Stimulated activated CD8-positive, alpha-beta memory T cell treated with anti-CD3 and anti-CD28 coated beads, Interleukin-7, amount 100 ng/mL, for 24 hours (primary cell): ENCODE data around the gene KRT74.

ENCODE experiments used
- DNase-seq: peaks from one replicate; pipeline ENCODE4 v3.0.0-alpha.2; 2020; ENCODE audit warnings: low read depth

Gene KRT74

GRCh38 chr12:52519826-52520662 is 53.6 kb downstream of the KRT74 start, which contains the start of gene KRT5:
TSS of gene KRT5 (minus strand) at chr12:52520394. CDS start at chr12:52520296, 98 bp downstream.
- DNase-seq = no peak

DNA sequence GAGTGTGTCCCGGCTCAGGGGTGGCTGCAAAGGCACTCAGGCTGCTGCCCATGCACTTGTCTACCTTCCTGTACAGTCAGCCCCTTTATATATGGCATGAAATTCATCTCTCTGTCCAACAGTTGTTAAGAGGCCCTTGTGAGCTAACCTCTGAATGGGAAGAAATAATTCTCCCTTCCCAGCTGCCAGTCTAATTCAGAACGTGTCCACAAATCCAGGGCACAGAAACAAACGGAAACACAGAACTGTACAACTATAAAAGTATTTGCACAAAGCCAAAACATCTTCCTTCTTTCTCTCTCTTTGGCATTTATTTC is 54.3 kb downstream of the KRT74 start:
- DNase-seq = no peak

DNA sequence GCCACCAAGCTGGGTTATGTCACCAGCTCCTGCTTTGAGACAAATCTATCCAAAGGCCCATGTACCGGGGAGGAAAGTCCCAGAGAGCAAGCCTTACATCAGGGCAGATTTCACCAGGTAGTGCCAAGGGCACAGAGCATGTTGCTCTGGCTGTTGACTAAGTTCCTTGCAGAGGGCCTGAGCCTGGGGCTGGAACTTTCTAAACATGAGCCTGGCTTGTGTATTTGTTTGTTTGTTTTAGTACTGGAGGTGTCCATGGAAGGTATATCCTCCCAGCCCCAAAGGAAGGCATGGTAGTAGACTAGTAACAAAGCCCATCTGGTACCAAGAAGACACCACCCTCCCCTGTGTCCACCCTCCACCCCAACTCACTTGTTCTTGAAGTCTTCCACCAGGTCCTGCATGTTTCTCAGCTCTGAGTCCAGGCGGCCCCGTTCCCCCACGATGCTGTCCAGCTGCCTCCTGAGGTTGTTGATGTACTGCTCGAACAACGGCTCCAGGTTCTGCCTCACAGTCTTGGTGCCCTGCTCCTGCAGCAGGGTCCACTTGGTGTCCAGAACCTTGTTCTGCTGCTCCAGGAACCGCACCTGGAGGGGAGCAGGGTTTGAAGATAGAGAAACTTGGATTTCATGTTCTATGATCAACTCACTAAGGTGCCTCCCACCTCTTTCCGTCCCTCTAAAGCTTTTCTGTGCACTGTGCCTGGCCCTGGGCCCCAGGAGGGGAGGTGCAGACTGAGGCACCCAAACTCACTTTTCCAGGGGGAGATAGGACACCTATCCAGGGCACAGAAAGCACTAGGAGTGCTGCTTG is 54.9 kb downstream of the KRT74 start:
- no peak for DNase-seq

GRCh38 chr12:52517888-52518287 is 55.8 kb downstream of the KRT74 start:
- no peak for DNase-seq

- no peak for DNase-seq
These were observed 56.4 kb downstream of the KRT74 start for GRCh38 chr12:52517005-52517835.

DNA sequence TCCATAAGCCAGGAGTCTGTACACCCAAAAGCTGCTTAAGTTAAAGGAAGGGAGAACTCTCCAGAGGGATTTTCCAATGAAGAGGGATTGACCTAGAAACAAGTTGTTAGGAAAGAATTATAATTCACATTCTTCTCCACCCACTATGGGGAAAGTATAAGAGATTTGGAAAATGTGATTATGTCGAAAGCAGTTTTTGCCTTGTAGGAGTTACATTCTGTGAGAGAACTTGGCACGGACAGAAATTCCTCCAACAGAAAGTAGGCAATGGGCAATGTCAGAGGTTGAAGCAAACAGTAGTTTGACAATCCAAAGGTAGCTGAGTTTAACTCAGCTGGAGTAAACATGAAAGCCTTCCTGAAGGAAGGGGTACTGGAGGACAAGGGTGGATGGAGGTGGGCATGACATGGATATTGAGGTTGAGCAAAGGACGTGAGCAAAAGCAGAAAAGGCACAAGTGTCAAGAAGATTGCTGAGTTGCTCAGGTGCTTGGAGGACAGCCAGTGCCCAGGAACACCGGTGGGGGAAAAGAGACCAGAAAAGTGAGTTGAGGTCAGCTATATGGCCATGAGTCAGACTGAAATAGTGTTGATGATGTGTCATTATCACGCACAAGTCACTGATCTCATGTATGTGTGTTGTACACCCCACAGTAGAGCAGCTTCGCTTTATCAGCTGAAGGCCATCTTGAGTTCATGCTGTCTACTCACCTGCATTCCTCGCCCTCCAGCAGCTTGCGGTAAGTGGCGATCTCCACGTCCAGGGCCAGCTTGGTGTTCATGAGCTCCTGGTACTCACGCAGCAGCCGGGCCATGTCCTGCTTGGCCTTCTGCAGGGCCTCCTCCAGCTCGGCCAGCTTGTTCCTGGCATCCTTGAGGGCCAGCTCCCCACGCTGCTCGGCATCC is 57.5 kb downstream of the KRT74 start:
- DNase-seq = no peak
